Kidney epithelial cell (primary cell): ENCODE results near the gene PRKCB. TPM values are rescaled to one million over a fixed set of nuclear protein-coding genes. Genes with fewer than 3 reads are reported as not detected.

Experiments
- DNase-seq: peaks from one replicate; pipeline ENCODE4 v3.0.0-alpha.2; 2010; ENCODE audit warnings: low read depth
- H3K27me3 ChIP-seq: 2 replicates; pipeline ENCODE4 v1.6.0; 2011; ENCODE audit warnings: low read length; ENCODE audit not compliant: control insufficient read depth, insufficient read depth
- H3K36me3 ChIP-seq: 2 replicates; pipeline ENCODE4 v1.5.1; 2011; ENCODE audit warnings: low read length; ENCODE audit not compliant: control insufficient read depth, insufficient read depth
- H3K4me3 ChIP-seq: 2 replicates; pipeline ENCODE4 v1.5.1; 2011; ENCODE audit warnings: low read depth, mild to moderate bottlenecking, control low read depth, low read length
- total RNA-seq: library from RNA; depleted of rRNA; stranded (reverse); fragments of >200 nt; gene quantifications from 2 replicates; pipeline ENCODE4 v1.2.3, GENCODE V29; 2015
- TF ChIP-seq, protein P1 (sequence below): IDR thresholded peaks from 2 replicates; pipeline ENCODE4 v1.5.1; 2011; ENCODE audit warnings: mild to moderate bottlenecking, moderate library complexity, low read length, control low read depth, inconsistent platforms; ENCODE audit not compliant: insufficient read depth, poor library complexity, severe bottlenecking

Gene PRKCB
- total RNA-seq, 1 donor from 2014 or later: 7.1 TPM

- no peak for DNase-seq
- Histone ChIP-seq H3K36me3 (no peaks in the 10 kb centered on the region), H3K4me3 (no peak overlapping the region), H3K27me3 (peaks cover 12% of the 10 kb centered on the region)
- TF ChIP-seq, protein P1, sequence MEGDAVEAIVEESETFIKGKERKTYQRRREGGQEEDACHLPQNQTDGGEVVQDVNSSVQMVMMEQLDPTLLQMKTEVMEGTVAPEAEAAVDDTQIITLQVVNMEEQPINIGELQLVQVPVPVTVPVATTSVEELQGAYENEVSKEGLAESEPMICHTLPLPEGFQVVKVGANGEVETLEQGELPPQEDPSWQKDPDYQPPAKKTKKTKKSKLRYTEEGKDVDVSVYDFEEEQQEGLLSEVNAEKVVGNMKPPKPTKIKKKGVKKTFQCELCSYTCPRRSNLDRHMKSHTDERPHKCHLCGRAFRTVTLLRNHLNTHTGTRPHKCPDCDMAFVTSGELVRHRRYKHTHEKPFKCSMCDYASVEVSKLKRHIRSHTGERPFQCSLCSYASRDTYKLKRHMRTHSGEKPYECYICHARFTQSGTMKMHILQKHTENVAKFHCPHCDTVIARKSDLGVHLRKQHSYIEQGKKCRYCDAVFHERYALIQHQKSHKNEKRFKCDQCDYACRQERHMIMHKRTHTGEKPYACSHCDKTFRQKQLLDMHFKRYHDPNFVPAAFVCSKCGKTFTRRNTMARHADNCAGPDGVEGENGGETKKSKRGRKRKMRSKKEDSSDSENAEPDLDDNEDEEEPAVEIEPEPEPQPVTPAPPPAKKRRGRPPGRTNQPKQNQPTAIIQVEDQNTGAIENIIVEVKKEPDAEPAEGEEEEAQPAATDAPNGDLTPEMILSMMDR: no peak
Measured at GRCh38 chr16:23843143-23843542, 7.4 kb downstream of the PRKCB start.

DNA sequence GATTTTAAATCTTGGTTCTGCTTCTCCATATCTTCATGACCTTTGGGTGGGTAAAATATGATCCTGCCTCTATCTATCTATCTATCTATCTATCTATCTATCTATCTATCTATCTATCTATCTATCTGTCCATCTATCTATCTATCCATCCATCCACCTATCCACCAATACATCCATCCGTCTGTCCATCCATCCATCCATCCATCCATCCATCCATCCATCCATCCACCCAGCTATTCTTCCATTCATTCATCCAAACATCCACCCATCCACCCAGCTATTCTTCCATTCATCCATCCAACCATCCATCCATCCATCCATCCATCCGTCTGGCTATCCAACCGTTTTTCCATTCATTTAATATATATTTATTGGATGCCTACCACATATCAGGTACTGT, 11.5 kb downstream of the PRKCB start:
- no peaks in the 10 kb centered on the region for H3K36me3 ChIP-seq
- H3K27me3 ChIP-seq: no peaks in the 10 kb centered on the region
- no peak overlapping the region for H3K4me3 ChIP-seq
- TF ChIP-seq, protein P1: no peak
- no peak for DNase-seq

DNA sequence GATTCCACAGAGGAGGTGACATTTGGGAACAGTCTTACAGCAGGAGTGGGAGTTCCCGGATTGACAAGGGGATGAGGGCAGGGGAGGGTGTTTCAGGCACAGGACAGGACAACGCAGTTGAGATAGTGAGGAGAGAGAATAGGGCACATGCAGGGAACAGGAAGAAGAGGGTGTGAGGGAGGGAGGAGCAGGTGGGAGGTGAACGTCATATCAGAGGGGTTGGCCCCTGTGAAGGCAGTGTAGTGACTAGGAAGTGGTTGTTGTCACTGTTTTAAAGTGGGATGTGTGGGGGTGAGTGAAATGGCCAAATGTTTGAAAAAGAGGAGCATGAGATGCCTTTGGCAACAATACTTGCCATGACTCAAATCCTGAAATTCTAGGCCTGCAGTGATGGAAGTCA, 12.2 kb downstream of the PRKCB start:
- Histone ChIP-seq H3K4me3 (no peak overlapping the region), H3K27me3 (no peaks in the 10 kb centered on the region), H3K36me3 (no peaks in the 10 kb centered on the region)
- TF ChIP-seq, protein P1: no peak
- DNase-seq: no peak

GRCh38 chr16:23848958-23849357, 13.2 kb downstream of the PRKCB start:
- Histone ChIP-seq H3K36me3 (no peaks in the 10 kb centered on the region), H3K4me3 (no peak overlapping the region), H3K27me3 (no peaks in the 10 kb centered on the region)
- DNase-seq: no peak
- TF ChIP-seq, protein P1: no peak

GRCh38 chr16:23852794-23853562, 17.2 kb downstream of the PRKCB start:
- TF ChIP-seq, protein P1: no peak
- H3K4me3 ChIP-seq: no peak overlapping the region
- no peaks in the 10 kb centered on the region for H3K27me3 ChIP-seq
- H3K36me3 ChIP-seq: no peaks in the 10 kb centered on the region
- DNase-seq: no peak

DNA sequence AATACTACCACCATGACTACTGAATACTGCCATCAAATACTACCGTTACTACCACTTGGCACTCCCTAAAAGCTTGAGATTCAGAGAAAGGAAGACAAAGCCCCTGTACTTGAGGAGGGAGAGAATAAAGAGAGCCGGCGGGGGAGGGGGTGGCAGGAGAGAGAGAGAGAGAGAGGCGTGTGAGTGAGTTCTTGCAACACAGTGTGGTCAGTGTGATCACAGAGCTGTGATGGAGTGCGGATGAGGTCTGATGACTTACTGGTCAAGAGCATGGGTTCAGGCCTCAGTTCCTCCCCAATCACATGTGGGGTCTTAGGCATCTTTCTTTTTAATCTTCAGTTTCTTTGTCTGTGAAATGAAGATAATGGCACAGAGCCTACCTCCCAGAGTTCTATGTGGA, 19.2 kb downstream of the PRKCB start:
- TF ChIP-seq, protein P1: no peak
- no peak for DNase-seq
- no peak overlapping the region for H3K4me3 ChIP-seq
- no peaks in the 10 kb centered on the region for H3K27me3 ChIP-seq
- no peaks in the 10 kb centered on the region for H3K36me3 ChIP-seq
